ENCODE data around the gene CNRIP1. TPM values are rescaled to one million over a fixed set of nuclear protein-coding genes. Genes with fewer than 3 reads are reported as not detected.

Gene CNRIP1
- total RNA-seq = 10 to 100 TPM; 16.9 to 24.1 (median 20.0) TPM
- 16.8 TPM for polyA plus RNA-seq
- long read RNA-seq, donor 1, transcript CNRIP1-201 (3 exons, 1,953 nt) = major isoform, 44 of 64 reads
- long read RNA-seq, donor 1, partial matches to known transcripts = 6 of 64 reads
- long read RNA-seq, donor 1, other reads (novel, unspliced or antisense) = 12 of 64 reads
- long read RNA-seq, donor 2, transcript CNRIP1-201 (3 exons, 1,953 nt) = major isoform, 20 of 28 reads
- long read RNA-seq, donor 2, partial matches to known transcripts = 0 of 28 reads
- long read RNA-seq, donor 2, other reads (novel, unspliced or antisense) = 6 of 28 reads
- long read RNA-seq, donor 3, transcript CNRIP1-201 (3 exons, 1,953 nt) = major isoform, 46 of 62 reads
- long read RNA-seq, donor 3, partial matches to known transcripts = 7 of 62 reads
- long read RNA-seq, donor 3, other reads (novel, unspliced or antisense) = 8 of 62 reads
- long read RNA-seq, donor 4, transcript CNRIP1-201 (3 exons, 1,953 nt) = major isoform, 23 of 31 reads
- long read RNA-seq, donor 4, partial matches to known transcripts = 3 of 31 reads
- long read RNA-seq, donor 4, other reads (novel, unspliced or antisense) = 4 of 31 reads

- under 1% methylated on average over 64 of the region's 64 CpGs for WGBS
- Histone ChIP-seq H3K27me3 (ENCODE audit: control insufficient read depth, insufficient read depth) (no peaks in the 10 kb centered on the region), H3K4me3 (ENCODE audit: low read length) (peak within 1 kb of the TSS; percentile 75), H3K9me3 (ENCODE audit: control insufficient read depth, low read length) (no peaks in the 10 kb centered on the region), H3K4me1 (ENCODE audit: control insufficient read depth, insufficient read depth, low read length) (peaks cover 3% of the 10 kb centered on the region), H3K27ac (ENCODE audit: low read length) (peak within 1 kb of the TSS; percentile 93)
- DNase-seq (peak; percentile 78 to 91 (median 89)), ATAC-seq (peak; percentile 90 to 91)
- intact Hi-C loops (cut with DNase I) = no loop called here
Measured at GRCh38 chr2:68319398-68320117, at the start of gene CNRIP1. TSS of gene CNRIP1 (minus strand) at chr2:68319949. CDS start at chr2:68319400, 549 bp downstream.

- H3K4me1 ChIP-seq (ENCODE audit: control insufficient read depth, insufficient read depth, low read length) = no peaks in the 10 kb centered on the region
- H3K27me3 ChIP-seq (ENCODE audit: control insufficient read depth, insufficient read depth) = no peaks in the 10 kb centered on the region
- no peak overlapping the region for H3K27ac ChIP-seq (ENCODE audit: low read length)
- H3K9me3 ChIP-seq (ENCODE audit: control insufficient read depth, low read length) = no peaks in the 10 kb centered on the region
- ATAC-seq = no peak
- intact Hi-C loops (cut with DNase I) = loop anchor here in 1 of 4 donors (5.0 kb wide), 1 partner anchor 73 kb away; no protein-coding TSS in a partner anchor
- 91% methylated on average over 10 of the region's 10 CpGs for WGBS
- no peak overlapping the region for H3K4me3 ChIP-seq (ENCODE audit: low read length)
- DNase-seq = no peak
Measured at GRCh38 chr2:68369337-68369734, 49.6 kb upstream of the CNRIP1 start.

- ATAC-seq (no peak), DNase-seq (no peak)
- H3K27ac ChIP-seq (ENCODE audit: low read length) = no peak overlapping the region
- no peaks in the 10 kb centered on the region for H3K27me3 ChIP-seq (ENCODE audit: control insufficient read depth, insufficient read depth)
- WGBS = 77% methylated on average over 6 of the region's 6 CpGs
- no peak overlapping the region for H3K4me3 ChIP-seq (ENCODE audit: low read length)
- H3K4me1 ChIP-seq (ENCODE audit: control insufficient read depth, insufficient read depth, low read length) = no peaks in the 10 kb centered on the region
- H3K9me3 ChIP-seq (ENCODE audit: control insufficient read depth, low read length) = no peaks in the 10 kb centered on the region
- intact Hi-C loops (cut with DNase I) = loop anchor here in 1 of 4 donors (5.0 kb wide), 1 partner anchor 74 kb away; no protein-coding TSS in a partner anchor
Measured at GRCh38 chr2:68368654-68369336, 49.0 kb upstream of the CNRIP1 start.

GRCh38 chr2:68367953-68368653, 48.4 kb upstream of the CNRIP1 start:
- DNase-seq = no peak
- no peaks in the 10 kb centered on the region for H3K4me1 ChIP-seq (ENCODE audit: control insufficient read depth, insufficient read depth, low read length)
- intact Hi-C loops (cut with DNase I) = loop anchor here in 1 of 4 donors (5.0 kb wide), 1 partner anchor 74 kb away; no protein-coding TSS in a partner anchor
- 63% methylated on average over 5 of the region's 5 CpGs for WGBS
- no peak overlapping the region for H3K27ac ChIP-seq (ENCODE audit: low read length)
- H3K4me3 ChIP-seq (ENCODE audit: low read length) = no peak overlapping the region
- no peaks in the 10 kb centered on the region for H3K9me3 ChIP-seq (ENCODE audit: control insufficient read depth, low read length)
- no peak for ATAC-seq
- no peaks in the 10 kb centered on the region for H3K27me3 ChIP-seq (ENCODE audit: control insufficient read depth, insufficient read depth)

- H3K27me3 ChIP-seq (ENCODE audit: control insufficient read depth, insufficient read depth) = no peaks in the 10 kb centered on the region
- intact Hi-C loops (cut with DNase I) = loop anchor here in 1 of 4 donors (5.0 kb wide), 1 partner anchor 76 kb away; no protein-coding TSS in a partner anchor
- H3K9me3 ChIP-seq (ENCODE audit: control insufficient read depth, low read length) = no peaks in the 10 kb centered on the region
- no peak for DNase-seq
- 81% methylated on average over 4 of the region's 4 CpGs for WGBS
- no peak for ATAC-seq
- no peak overlapping the region for H3K27ac ChIP-seq (ENCODE audit: low read length)
- H3K4me3 ChIP-seq (ENCODE audit: low read length) = no peak overlapping the region
- no peaks in the 10 kb centered on the region for H3K4me1 ChIP-seq (ENCODE audit: control insufficient read depth, insufficient read depth, low read length)
Measured at GRCh38 chr2:68366083-68366560, 46.4 kb upstream of the CNRIP1 start.

- 78% methylated on average over 7 of the region's 7 CpGs for WGBS
- intact Hi-C loops (cut with DNase I) = loop anchor here in 1 of 4 donors (5.0 kb wide), 1 partner anchor 77 kb away; no protein-coding TSS in a partner anchor
- Histone ChIP-seq H3K27me3 (ENCODE audit: control insufficient read depth, insufficient read depth) (no peaks in the 10 kb centered on the region), H3K4me3 (ENCODE audit: low read length) (no peak within 1 kb of the TSS), H3K9me3 (ENCODE audit: control insufficient read depth, low read length) (no peaks in the 10 kb centered on the region), H3K27ac (ENCODE audit: low read length) (peak within 1 kb of the TSS; percentile 59), H3K4me1 (ENCODE audit: control insufficient read depth, insufficient read depth, low read length) (no peaks in the 10 kb centered on the region)
- ATAC-seq = peak; percentile 56 to 73
- DNase-seq = peak; percentile 43 to 74 (median 72)
Measured at GRCh38 chr2:68365087-68365486, 45.3 kb upstream of the CNRIP1 start, which contains the start of gene PLEK. TSS of gene PLEK (plus strand) at chr2:68365282. CDS start at chr2:68365352, 70 bp downstream.

- intact Hi-C loops (cut with DNase I) = loop anchor here (5.0 kb wide), 3 partner anchors 69 to 79 kb away; no protein-coding TSS in a partner anchor
- Histone ChIP-seq H3K27me3 (ENCODE audit: control insufficient read depth, insufficient read depth) (no peaks in the 10 kb centered on the region), H3K27ac (ENCODE audit: low read length) (no peak overlapping the region), H3K4me3 (ENCODE audit: low read length) (no peak overlapping the region), H3K4me1 (ENCODE audit: control insufficient read depth, insufficient read depth, low read length) (no peaks in the 10 kb centered on the region), H3K9me3 (ENCODE audit: control insufficient read depth, low read length) (no peaks in the 10 kb centered on the region)
- DNase-seq = no peak
- 84% methylated on average over 4 of the region's 4 CpGs for WGBS
- no peak for ATAC-seq
Measured at GRCh38 chr2:68363721-68364120, 44.0 kb upstream of the CNRIP1 start.

- no peak for ATAC-seq
- intact Hi-C loops (cut with DNase I) = loop anchor here (5.0 kb wide), 3 partner anchors 70 to 80 kb away; no protein-coding TSS in a partner anchor
- Histone ChIP-seq H3K9me3 (ENCODE audit: control insufficient read depth, low read length) (no peaks in the 10 kb centered on the region), H3K27ac (ENCODE audit: low read length) (no peak overlapping the region), H3K27me3 (ENCODE audit: control insufficient read depth, insufficient read depth) (no peaks in the 10 kb centered on the region), H3K4me3 (ENCODE audit: low read length) (no peak overlapping the region), H3K4me1 (ENCODE audit: control insufficient read depth, insufficient read depth, low read length) (no peaks in the 10 kb centered on the region)
- no peak for DNase-seq
- WGBS = 80% methylated on average over 7 of the region's 7 CpGs
Measured at GRCh38 chr2:68362749-68363148, 43.0 kb upstream of the CNRIP1 start.

- Histone ChIP-seq H3K4me1 (ENCODE audit: control insufficient read depth, insufficient read depth, low read length) (no peaks in the 10 kb centered on the region), H3K9me3 (ENCODE audit: control insufficient read depth, low read length) (no peaks in the 10 kb centered on the region), H3K27me3 (ENCODE audit: control insufficient read depth, insufficient read depth) (no peaks in the 10 kb centered on the region), H3K4me3 (ENCODE audit: low read length) (no peak overlapping the region), H3K27ac (ENCODE audit: low read length) (no peak overlapping the region)
- ATAC-seq (peak; percentile 81 to 82), DNase-seq (peak; percentile 76 to 94 (median 89))
- 30% methylated on average over 12 of the region's 12 CpGs for WGBS
- intact Hi-C loops (cut with DNase I) = loop anchor here (5.0 kb wide), 3 partner anchors 70 to 80 kb away; no protein-coding TSS in a partner anchor
Measured at GRCh38 chr2:68362069-68362468, 42.3 kb upstream of the CNRIP1 start.

All from right cardiac atrium (tissue), 5 donors.